ENCODE data around the gene CXCL9.
A peak's percentile ranks its signal among the peaks of the same experiment; 100 is the strongest.

Gene CXCL9

DNA sequence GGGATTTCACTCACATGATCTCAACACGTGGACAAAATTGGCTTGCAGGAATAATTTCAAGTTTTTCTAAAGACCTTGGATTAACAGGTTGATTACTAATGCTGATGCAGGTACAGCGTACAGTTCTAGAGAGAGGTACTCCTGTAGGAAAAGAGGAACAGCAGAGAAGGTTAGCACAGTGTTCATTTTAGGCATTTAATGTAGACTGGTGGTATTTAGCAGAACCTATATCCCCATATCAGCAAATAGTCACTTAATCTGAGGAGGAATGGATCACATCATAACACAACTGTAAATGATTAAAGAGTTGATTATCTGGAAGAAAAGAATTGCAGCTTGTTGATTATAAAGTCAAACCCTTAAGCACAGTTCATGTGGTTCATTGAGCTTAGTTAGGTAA lies 15.4 kb upstream of the CXCL9 start:
- TF ChIP-seq, protein P1, sequence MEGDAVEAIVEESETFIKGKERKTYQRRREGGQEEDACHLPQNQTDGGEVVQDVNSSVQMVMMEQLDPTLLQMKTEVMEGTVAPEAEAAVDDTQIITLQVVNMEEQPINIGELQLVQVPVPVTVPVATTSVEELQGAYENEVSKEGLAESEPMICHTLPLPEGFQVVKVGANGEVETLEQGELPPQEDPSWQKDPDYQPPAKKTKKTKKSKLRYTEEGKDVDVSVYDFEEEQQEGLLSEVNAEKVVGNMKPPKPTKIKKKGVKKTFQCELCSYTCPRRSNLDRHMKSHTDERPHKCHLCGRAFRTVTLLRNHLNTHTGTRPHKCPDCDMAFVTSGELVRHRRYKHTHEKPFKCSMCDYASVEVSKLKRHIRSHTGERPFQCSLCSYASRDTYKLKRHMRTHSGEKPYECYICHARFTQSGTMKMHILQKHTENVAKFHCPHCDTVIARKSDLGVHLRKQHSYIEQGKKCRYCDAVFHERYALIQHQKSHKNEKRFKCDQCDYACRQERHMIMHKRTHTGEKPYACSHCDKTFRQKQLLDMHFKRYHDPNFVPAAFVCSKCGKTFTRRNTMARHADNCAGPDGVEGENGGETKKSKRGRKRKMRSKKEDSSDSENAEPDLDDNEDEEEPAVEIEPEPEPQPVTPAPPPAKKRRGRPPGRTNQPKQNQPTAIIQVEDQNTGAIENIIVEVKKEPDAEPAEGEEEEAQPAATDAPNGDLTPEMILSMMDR (IDR thresholded peaks at IDR 0.05; ENCODE audit: insufficient read depth, missing control alignments) = no peak
- FAIRE-seq (no peak), DNase-seq (ENCODE audit: insufficient read length, low spot score) (no peak)

DNA sequence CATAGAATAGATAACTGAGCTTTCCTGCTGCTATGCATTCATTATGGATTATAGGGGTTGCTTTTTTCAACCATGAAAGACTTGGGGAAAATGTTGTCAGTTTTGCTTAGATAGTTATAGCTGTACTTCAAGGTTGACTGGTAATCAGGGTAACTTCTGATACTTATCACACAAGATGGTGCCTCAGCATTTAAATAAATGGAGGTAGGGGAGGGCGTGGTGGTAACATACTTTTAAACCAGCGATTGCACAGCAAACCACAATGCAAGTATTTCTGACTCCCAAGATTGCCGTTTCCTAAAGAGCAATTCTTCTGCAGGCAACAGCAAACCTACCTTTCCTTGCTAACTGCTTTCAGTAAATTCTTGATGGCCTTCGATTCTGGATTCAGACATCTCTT lies 14.7 kb upstream of the CXCL9 start:
- DNase-seq (ENCODE audit: insufficient read length, low spot score) (no peak), FAIRE-seq (no peak)
- TF ChIP-seq, protein P1 (IDR thresholded peaks at IDR 0.05; ENCODE audit: insufficient read depth, missing control alignments) = no peak

DNA sequence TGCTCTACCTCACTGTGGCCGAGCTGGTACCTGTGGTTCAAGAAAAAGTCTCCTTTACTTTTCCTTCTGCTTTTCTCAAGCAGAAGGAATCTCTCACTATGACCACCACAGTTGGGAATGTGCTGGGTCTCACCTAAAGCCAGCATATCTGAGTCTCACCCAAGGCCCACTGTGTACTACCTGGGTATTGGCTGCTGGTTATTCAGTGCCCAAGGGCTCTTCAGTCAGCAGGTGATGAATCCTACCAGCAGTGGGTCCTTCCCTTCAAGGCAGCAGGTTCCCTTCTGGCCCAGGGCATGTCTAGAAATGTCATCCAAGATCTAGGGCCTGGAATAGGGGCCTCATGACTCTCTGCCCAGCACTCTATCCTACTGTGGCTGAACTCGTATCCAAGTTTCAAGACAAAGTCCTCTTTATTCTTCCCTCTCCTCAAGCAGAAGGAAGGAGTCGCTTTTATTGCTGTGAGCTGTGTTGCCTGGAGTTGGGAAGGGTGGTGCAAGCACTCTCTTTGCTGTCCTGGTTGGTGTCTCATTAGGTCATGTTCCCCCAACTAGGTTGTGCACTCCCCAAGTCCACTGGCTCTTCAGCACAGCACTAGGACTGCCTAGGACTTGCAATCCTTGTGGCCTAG lies 9.9 kb upstream of the CXCL9 start:
- FAIRE-seq = no peak
- TF ChIP-seq, protein P1 (IDR thresholded peaks at IDR 0.05; ENCODE audit: insufficient read depth, missing control alignments) = no peak
- no peak for DNase-seq (ENCODE audit: insufficient read length, low spot score)

DNA sequence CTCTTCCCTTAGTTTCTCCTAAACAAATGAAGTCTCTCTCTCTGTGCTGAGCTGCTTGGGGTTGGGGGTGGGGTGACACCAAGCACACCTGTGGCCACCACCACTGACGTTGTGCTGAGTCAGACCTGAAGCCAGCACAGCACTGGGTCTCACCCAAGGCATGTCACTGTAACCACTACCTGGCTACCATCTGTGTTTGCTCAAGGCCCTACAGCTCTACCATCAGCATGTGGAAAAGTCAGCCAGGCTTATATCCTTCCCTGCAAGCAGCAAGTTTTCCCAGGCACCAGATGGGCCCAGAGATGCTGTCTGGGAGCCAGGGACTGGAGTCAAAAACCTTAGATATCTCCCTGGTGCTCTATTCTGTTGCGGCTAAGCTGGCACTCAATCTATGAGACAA lies 9.1 kb upstream of the CXCL9 start:
- no peak for DNase-seq (ENCODE audit: insufficient read length, low spot score)
- TF ChIP-seq, protein P1 (IDR thresholded peaks at IDR 0.05; ENCODE audit: insufficient read depth, missing control alignments) = no peak

DNA sequence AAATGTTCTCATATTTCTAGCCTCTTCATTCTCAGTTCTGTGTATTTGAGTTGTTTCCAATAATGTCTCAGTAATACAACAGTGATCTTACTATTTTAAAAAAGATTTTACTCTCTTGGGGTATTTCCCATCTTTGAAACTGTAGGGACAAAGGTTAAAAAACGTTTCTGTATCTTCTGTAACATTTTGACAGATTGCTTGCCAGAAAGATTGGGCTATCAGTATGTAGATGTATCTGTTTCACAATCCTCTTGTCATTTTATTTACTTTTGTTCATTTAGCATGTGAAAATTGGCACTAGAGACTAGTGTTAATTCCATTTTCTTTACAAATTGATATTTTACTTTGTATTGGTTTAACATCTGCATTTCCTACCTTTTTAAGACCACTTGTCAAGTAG lies 6.2 kb upstream of the CXCL9 start:
- no peak for DNase-seq (ENCODE audit: insufficient read length, low spot score)
- TF ChIP-seq, protein P1 (IDR thresholded peaks at IDR 0.05; ENCODE audit: insufficient read depth, missing control alignments) = no peak
- FAIRE-seq = no peak

More for the DNA sequence above, 9.1 kb upstream of the CXCL9 start:
- no peak for FAIRE-seq

DNA sequence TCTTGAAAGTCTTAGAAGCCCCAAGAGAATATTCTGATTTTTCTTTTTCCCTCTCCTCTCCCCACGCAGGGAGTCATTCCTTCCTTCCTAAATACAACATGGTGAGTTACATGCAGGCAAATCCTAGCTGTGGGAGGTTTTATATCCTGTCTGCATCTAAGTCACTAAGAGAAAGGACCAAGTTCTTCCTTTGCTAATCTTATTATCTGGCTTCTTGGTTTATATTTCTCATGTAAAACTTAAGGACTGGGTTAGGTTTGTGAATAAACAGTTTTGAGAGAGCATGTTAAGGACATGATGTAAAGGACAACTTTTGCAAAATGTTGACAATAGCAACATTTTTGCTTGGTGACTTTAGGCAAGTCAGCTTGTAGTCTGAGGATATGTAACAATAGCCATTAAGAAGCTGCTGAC lies 5.1 kb upstream of the CXCL9 start:
- TF ChIP-seq, protein P1 (IDR thresholded peaks at IDR 0.05; ENCODE audit: insufficient read depth, missing control alignments) = no peak
- DNase-seq (ENCODE audit: insufficient read length, low spot score) = no peak
- FAIRE-seq = peak; percentile 64

DNA sequence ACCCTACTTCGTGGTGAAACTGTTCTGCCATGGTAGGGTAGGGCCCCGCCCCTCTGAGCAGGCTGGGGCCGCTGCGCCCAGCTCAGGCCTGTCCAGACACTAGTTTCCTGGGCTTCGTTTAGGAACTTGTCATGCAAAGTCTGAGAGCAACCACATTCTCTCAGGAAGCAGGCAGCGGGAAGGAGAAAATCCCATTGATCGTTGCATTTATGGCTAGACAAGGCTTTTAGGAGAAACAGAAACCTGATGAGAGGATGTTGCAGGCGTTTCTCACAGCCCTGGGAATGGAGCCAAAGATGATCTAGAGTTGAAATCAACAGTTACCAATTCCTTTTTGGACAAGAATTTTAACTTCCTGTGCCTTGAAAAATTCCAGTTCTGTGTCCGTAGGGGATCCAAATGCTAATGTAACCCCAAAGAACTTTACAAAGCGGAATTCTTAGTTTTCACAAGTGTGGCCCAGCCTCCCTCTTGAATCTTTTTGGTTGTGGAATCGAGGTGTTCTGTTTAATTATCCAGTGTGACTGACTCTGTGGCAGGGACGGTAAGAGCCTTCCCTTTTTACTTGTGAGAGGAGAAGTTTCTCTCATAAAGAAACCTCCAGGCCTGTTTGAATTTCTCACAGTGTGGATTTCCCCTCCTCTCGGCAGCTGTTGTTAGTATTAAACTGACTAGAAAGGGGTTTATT lies 4.5 kb upstream of the CXCL9 start:
- FAIRE-seq (no peak), DNase-seq (ENCODE audit: insufficient read length, low spot score) (no peak)
- TF ChIP-seq, protein P1 (IDR thresholded peaks at IDR 0.05; ENCODE audit: insufficient read depth, missing control alignments) = no peak

Data from D721Med (cell line).